Lung (tissue), 12 donors: ENCODE results near the gene SAMM50. TPM values are rescaled to one million over a fixed set of nuclear protein-coding genes. Genes with fewer than 3 reads are reported as not detected.

Experiments used
- ATAC-seq: fragments of 200-7000 bp; cut with Tn5 transposase; one replicate; pipeline ENCODE4 v1.9.1; 2020; ENCODE audit warnings: moderate number of reproducible peaks; ENCODE audit not compliant: insufficient read depth, low FRiP score
- DNase-seq, 3 donors: peaks; one replicate each; pipeline ENCODE4 v3.0.0-alpha.2; 2013 to 2017
- H3K27ac ChIP-seq, 2 donors: one replicate each; pipeline ENCODE4 v1.5.1; 2013; ENCODE audit warnings: mild to moderate bottlenecking in 2 of 2, moderate library complexity in 2 of 2, control low read depth in 1 of 2, inconsistent platforms in 1 of 2, low read depth in 1 of 2, low read length in 1 of 2
- H3K27me3 ChIP-seq, 3 donors: one replicate each; pipeline ENCODE4 v1.5.1; 2013; ENCODE audit warnings: low read length in 2 of 3; ENCODE audit not compliant: control insufficient read depth in 3 of 3, insufficient read depth in 3 of 3
- H3K36me3 ChIP-seq, 4 donors: one replicate each; pipeline ENCODE4 v1.5.1; 2013; ENCODE audit warnings: low read length in 4 of 4, mild to moderate bottlenecking in 1 of 4, moderate library complexity in 1 of 4; ENCODE audit not compliant: control insufficient read depth in 4 of 4, insufficient read depth in 4 of 4
- H3K4me1 ChIP-seq, 5 donors: one replicate each; pipeline ENCODE4 v1.5.1; 2013; ENCODE audit warnings: low read length in 5 of 5, mild to moderate bottlenecking in 2 of 5, moderate library complexity in 1 of 5; ENCODE audit not compliant: control insufficient read depth in 5 of 5, insufficient read depth in 5 of 5
- H3K4me3 ChIP-seq: one replicate; pipeline ENCODE4 v1.5.1; 2013; ENCODE audit warnings: mild to moderate bottlenecking, control low read depth, moderate library complexity
- H3K9ac ChIP-seq, 2 donors: one replicate each; pipeline ENCODE4 v1.5.1; 2013; ENCODE audit warnings: low read length in 2 of 2, control low read depth in 1 of 2; ENCODE audit not compliant: insufficient read depth in 1 of 2
- H3K9me3 ChIP-seq, 4 donors: one replicate each; pipeline ENCODE4 v1.5.1; 2013; ENCODE audit warnings: low read length in 3 of 4, mild to moderate bottlenecking in 1 of 4, moderate library complexity in 1 of 4; ENCODE audit not compliant: control insufficient read depth in 4 of 4, insufficient read depth in 3 of 4
- WGBS, 2 donors: extraction: QIAGEN DNeasy Blood & Tissue Kit; methylation state at CpG; one replicate each; pipeline ENCODE4 v1.1.7; 2013; 5-methylcytosine and 5-hydroxymethylcytosine counted together
- polyA plus RNA-seq, 2 donors: library from polyadenylated mRNA; stranded (reverse); fragments of 200-250 nt; gene quantifications; one replicate each; pipeline ENCODE4 v1.2.1, GENCODE V29; 2013
- total RNA-seq, 2 donors: library from RNA; depleted of rRNA in 1 of 2; stranded (reverse); fragments of >200 nt in 1 of 2; gene quantifications; one replicate each; pipeline ENCODE4 v1.2.1, GENCODE V29; 2014 to 2021
- TF ChIP-seq, protein P1 (sequence below): IDR thresholded peaks from 2 replicates; pipeline ENCODE4 v1.5.1; 2012; ENCODE audit warnings: mild to moderate bottlenecking; ENCODE audit errors: control extremely low read depth, extremely low read depth
- donor health status: control.
- donor health status: control.
- donor health status: Bipolar disorder and iron deficiency.
- donor health status: healthy.
- donor health status: DM: yes; HTN: yes; CAD: no.

Gene SAMM50
- total and polyA plus RNA-seq, 4 donors = 11.2 to 35.9 (median 30.5) TPM

DNA sequence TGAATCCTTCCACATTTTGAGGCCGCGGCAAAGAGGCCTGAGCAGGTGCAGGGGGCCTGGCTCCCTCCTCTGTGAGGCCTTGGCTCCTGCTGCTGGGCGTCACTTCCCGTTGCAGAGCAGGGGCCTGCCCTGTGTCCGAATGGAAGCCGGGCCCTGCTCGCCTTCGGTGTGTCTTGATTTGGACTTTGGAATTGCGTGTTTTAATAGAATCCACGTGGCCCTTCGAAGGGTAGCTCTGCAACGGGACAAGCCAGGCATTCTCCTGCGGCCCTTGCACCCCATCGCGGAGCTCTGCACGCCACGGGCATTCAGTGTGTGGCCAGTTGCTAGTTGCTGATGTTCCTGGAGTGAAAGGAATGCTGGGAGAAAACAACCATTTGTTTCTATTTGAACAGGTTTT, 25.8 kb downstream of the SAMM50 start:
- no peak for ATAC-seq
- no peak overlapping the region for H3K27ac ChIP-seq
- 96 to 97% methylated on average over 17 of the region's 17 CpGs for WGBS, 2 donors
- no peak overlapping the region for H3K4me3 ChIP-seq
- TF ChIP-seq, protein P1, sequence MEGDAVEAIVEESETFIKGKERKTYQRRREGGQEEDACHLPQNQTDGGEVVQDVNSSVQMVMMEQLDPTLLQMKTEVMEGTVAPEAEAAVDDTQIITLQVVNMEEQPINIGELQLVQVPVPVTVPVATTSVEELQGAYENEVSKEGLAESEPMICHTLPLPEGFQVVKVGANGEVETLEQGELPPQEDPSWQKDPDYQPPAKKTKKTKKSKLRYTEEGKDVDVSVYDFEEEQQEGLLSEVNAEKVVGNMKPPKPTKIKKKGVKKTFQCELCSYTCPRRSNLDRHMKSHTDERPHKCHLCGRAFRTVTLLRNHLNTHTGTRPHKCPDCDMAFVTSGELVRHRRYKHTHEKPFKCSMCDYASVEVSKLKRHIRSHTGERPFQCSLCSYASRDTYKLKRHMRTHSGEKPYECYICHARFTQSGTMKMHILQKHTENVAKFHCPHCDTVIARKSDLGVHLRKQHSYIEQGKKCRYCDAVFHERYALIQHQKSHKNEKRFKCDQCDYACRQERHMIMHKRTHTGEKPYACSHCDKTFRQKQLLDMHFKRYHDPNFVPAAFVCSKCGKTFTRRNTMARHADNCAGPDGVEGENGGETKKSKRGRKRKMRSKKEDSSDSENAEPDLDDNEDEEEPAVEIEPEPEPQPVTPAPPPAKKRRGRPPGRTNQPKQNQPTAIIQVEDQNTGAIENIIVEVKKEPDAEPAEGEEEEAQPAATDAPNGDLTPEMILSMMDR = no peak
- no peaks in the 10 kb centered on the region for H3K9me3 ChIP-seq
- H3K36me3 ChIP-seq = peaks cover 23 to 57% (median 37%) of the 10 kb centered on the region in 4 donors
- no peak overlapping the region for H3K9ac ChIP-seq
- no peaks in the 10 kb centered on the region for H3K27me3 ChIP-seq
- no peaks in the 10 kb centered on the region for H3K4me1 ChIP-seq
- no peak for DNase-seq

- H3K27ac ChIP-seq = no peak overlapping the region
- TF ChIP-seq, protein P1 = no peak
- H3K9ac ChIP-seq = no peak overlapping the region
- H3K36me3 ChIP-seq = peaks cover 26 to 38% (median 34%) of the 10 kb centered on the region in 4 donors
- no peaks in the 10 kb centered on the region for H3K9me3 ChIP-seq
- ATAC-seq = no peak
- DNase-seq = no peak
- no peaks in the 10 kb centered on the region for H3K27me3 ChIP-seq
- 97 to 98% methylated on average over 16 of the region's 16 CpGs for WGBS, 2 donors
- no peak overlapping the region for H3K4me3 ChIP-seq
- no peaks in the 10 kb centered on the region for H3K4me1 ChIP-seq
Measured at GRCh38 chr22:43983808-43984207, 28.6 kb downstream of the SAMM50 start.

DNA sequence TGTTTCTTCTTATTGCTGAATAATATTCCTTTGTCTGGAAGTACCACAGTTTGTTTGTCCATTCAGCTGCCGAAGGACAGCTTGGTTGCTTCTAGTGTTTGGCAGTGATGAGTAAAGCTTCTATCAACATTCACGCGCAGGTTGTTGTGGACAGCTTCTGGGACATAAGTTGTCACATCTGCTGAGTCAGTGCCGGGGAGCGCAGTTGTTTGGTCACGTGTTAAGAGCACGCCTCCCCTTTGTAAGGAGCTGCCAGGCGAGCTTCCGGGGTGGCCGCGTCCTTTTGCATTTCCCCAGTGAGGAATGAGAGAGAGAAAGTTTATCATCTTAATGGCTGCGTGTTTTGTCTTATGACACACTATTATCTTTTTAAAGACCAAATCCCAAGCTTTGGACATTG, 30.3 kb downstream of the SAMM50 start:
- ATAC-seq = no peak
- Histone ChIP-seq H3K27me3 (no peaks in the 10 kb centered on the region), H3K4me1 (no peaks in the 10 kb centered on the region), H3K27ac (no peak overlapping the region), H3K9ac (no peak overlapping the region), H3K9me3 (no peaks in the 10 kb centered on the region), H3K4me3 (no peak overlapping the region), H3K36me3 (peaks cover 27 to 43% (median 33%) of the 10 kb centered on the region in 4 donors)
- DNase-seq = no peak
- WGBS, 2 donors = 90 to 94% methylated on average over 12 of the region's 12 CpGs
- TF ChIP-seq, protein P1 = no peak

DNA sequence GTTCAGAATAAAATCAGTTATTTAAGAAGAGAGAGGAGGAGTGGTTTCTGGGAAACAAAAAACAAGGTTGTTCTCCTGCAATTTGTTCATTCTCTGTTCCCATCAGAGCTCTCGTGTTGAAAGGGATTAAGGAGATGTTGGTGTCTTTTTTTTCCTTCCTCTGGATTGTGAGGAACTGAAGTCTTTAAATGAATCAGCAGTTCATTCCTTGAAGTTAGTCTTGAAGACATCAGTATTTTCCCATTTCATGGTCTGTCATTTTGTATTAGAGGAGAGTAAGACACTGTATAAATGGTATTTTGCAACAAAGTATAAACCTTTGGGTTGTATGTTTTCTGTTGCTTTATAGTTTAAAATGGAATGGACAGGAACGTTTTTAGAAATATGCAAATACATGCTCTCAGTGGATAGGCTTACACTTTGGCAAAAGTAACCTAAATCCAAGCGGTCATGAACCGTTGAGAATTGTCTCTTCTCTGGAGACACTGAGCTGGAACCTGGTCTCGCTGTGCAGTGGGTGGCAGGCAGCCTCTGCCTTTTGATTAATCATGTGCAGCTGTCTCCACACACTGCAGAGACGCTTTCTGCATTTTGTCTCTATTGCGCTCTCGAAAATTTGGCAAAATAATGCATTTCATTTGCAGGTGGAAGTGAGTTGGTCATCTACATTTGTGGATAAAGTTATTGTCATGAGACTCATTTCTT, 33.0 kb downstream of the SAMM50 start:
- Histone ChIP-seq H3K9me3 (no peaks in the 10 kb centered on the region), H3K27ac (no peak overlapping the region), H3K4me3 (no peak overlapping the region), H3K36me3 (peaks cover 25 to 44% (median 39%) of the 10 kb centered on the region in 4 donors), H3K9ac (no peak overlapping the region), H3K4me1 (no peaks in the 10 kb centered on the region), H3K27me3 (no peaks in the 10 kb centered on the region)
- TF ChIP-seq, protein P1 = no peak
- WGBS, 2 donors = 86 to 90% methylated on average over 8 of the region's 8 CpGs
- no peak for DNase-seq
- ATAC-seq = no peak
